SK-N-SH treated with all-trans-retinoic acid at 6 μM for 48 hours (cell line): ENCODE results near the gene FCRLB.

Source experiments
- ATAC-seq: fragments of 200-7000 bp; cut with Tn5 transposase; 3 replicates; pipeline ENCODE4 v1.9.1; 2020; ENCODE audit warnings: mild to moderate bottlenecking, moderate library complexity
- ARNTL ChIP-seq: fragments of 450-650 bp; formaldehyde crosslinking; IDR thresholded peaks from 2 replicates; pipeline ENCODE4 v1.5.0; 2020; ENCODE audit warnings: low read depth, mild to moderate bottlenecking, moderate library complexity, borderline replicate concordance
- BACH2 ChIP-seq: fragments of 250-450 bp; sonication (Bioruptor Pico); IDR thresholded peaks from 2 replicates; pipeline ENCODE4 v1.9.0; 2021; ENCODE audit warnings: mild to moderate bottlenecking, borderline replicate concordance
- CSDC2 ChIP-seq: fragments of 250-450 bp; sonication (Bioruptor Pico); IDR thresholded peaks from 2 replicates; pipeline ENCODE4 v1.5.0; 2020; ENCODE audit warnings: mild to moderate bottlenecking, moderate library complexity
- ESRRG ChIP-seq: fragments of 250-450 bp; sonication (Bioruptor Pico); IDR thresholded peaks from 2 replicates; pipeline ENCODE4 v1.6.1; 2021; ENCODE audit warnings: mild to moderate bottlenecking
- GLIS3 ChIP-seq: fragments of 250-450 bp; sonication (Bioruptor Pico); IDR thresholded peaks from 2 replicates; pipeline ENCODE4 v1.5.0; 2020; ENCODE audit warnings: mild to moderate bottlenecking, moderate library complexity
- ISL1 ChIP-seq: fragments of 250-450 bp; sonication (Bioruptor Pico); IDR thresholded peaks from 2 replicates; pipeline ENCODE4 v2.1.2; 2022; ENCODE audit warnings: mild to moderate bottlenecking, moderate library complexity
- OSR1 ChIP-seq: fragments of 250-450 bp; sonication (Bioruptor Pico); IDR thresholded peaks from 2 replicates; pipeline ENCODE4 v1.8.0; 2022; ENCODE audit warnings: moderate library complexity, mild to moderate bottlenecking, inconsistent platforms
- PPARA ChIP-seq: fragments of 250-450 bp; sonication (Bioruptor Pico); IDR thresholded peaks from 2 replicates; pipeline ENCODE4 v1.5.0; 2020; ENCODE audit warnings: mild to moderate bottlenecking, borderline replicate concordance
- RARB ChIP-seq: fragments of 250-450 bp; sonication (Bioruptor Pico); IDR thresholded peaks from 2 replicates; pipeline ENCODE4 v1.8.0; 2021; ENCODE audit warnings: mild to moderate bottlenecking, moderate library complexity
- SNAI2 ChIP-seq: fragments of 250-450 bp; sonication (Bioruptor Pico); IDR thresholded peaks from 2 replicates; pipeline ENCODE4 v1.5.0; 2020; ENCODE audit warnings: mild to moderate bottlenecking, moderate library complexity
- TCF4 ChIP-seq: fragments of 250-450 bp; sonication (Bioruptor Pico); IDR thresholded peaks from 2 replicates; pipeline ENCODE4 v1.8.0; 2021; ENCODE audit warnings: mild to moderate bottlenecking, moderate library complexity, borderline replicate concordance
- TOX ChIP-seq: fragments of 250-450 bp; sonication (Bioruptor Pico); IDR thresholded peaks from 2 replicates; pipeline ENCODE4 v1.8.0; 2021; ENCODE audit warnings: mild to moderate bottlenecking, moderate library complexity, borderline replicate concordance
- ZC3H10 ChIP-seq: fragments of 250-450 bp; sonication (Bioruptor Pico); IDR thresholded peaks from 2 replicates; pipeline ENCODE4 v1.5.1; 2021; ENCODE audit warnings: mild to moderate bottlenecking, moderate library complexity
- ZFP3 ChIP-seq: fragments of 250-450 bp; sonication (Bioruptor Pico); IDR thresholded peaks from 2 replicates; pipeline ENCODE4 v1.5.0; 2020; ENCODE audit warnings: mild to moderate bottlenecking, moderate library complexity
- ZNF565 ChIP-seq: fragments of 450-650 bp; formaldehyde crosslinking; conservative IDR thresholded peaks from 2 replicates; pipeline ENCODE4 v1.5.0; 2020; ENCODE audit warnings: low read depth, mild to moderate bottlenecking, moderate library complexity
- ZNF70 ChIP-seq: fragments of 450-650 bp; formaldehyde crosslinking; IDR thresholded peaks from 2 replicates; pipeline ENCODE4 v1.5.0; 2020; ENCODE audit warnings: mild to moderate bottlenecking, moderate library complexity
- ZNF8 ChIP-seq: fragments of 450-650 bp; formaldehyde crosslinking; IDR thresholded peaks from 2 replicates; pipeline ENCODE4 v1.5.0; 2020; ENCODE audit warnings: mild to moderate bottlenecking, moderate library complexity
- TF ChIP-seq, protein P1 (sequence below): fragments of 250-450 bp; sonication (Bioruptor Pico); IDR thresholded peaks from 2 replicates; pipeline ENCODE4 v1.5.1; 2020; ENCODE audit warnings: low read depth, mild to moderate bottlenecking, moderate library complexity
- TF ChIP-seq, protein P2 (sequence below): fragments of 250-450 bp; sonication (Bioruptor Pico); IDR thresholded peaks from 2 replicates; pipeline ENCODE4 v1.5.1; 2021; ENCODE audit warnings: mild to moderate bottlenecking, moderate library complexity
- TF ChIP-seq, protein P3 (sequence below): fragments of 250-450 bp; sonication (Bioruptor Pico); IDR thresholded peaks from 2 replicates; pipeline ENCODE4 v1.8.0; 2020; ENCODE audit warnings: mild to moderate bottlenecking, moderate library complexity, borderline replicate concordance
- TF ChIP-seq, protein P4 (sequence below): fragments of 250-450 bp; sonication (Bioruptor Pico); IDR thresholded peaks from 2 replicates; pipeline ENCODE4 v1.8.0; 2021; ENCODE audit warnings: low read depth, mild to moderate bottlenecking, moderate library complexity, borderline replicate concordance
- TF ChIP-seq, protein P5 (sequence below): fragments of 250-450 bp; sonication (Bioruptor Pico); IDR thresholded peaks from 2 replicates; pipeline ENCODE4 v1.5.0; 2020; ENCODE audit warnings: mild to moderate bottlenecking, moderate library complexity

FCRLB gene

DNA sequence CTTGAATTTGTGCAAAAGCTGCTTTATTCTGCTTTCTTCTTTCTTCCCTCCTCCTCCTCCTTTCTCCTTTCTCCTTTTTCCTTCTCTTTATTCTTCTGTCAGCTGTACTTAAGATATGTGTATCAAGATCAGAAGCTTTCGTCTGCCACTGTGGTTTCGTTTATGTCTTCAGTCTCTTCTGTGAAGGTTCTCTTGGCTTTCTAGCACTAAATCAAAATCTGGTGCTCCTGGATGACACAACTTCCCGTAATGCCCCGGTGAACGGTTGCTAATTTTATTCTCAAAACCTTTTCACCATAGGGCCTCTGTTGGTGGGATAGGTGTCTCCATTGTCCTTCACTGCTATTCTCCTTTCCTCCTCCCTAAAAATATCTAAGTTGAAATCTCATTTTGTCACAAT lies 49.8 kb downstream of the FCRLB start:
- TF ChIP-seq PPARA (CRISPR knock-in tag) (no peak), TCF4 (CRISPR knock-in tag) (no peak), TOX (CRISPR knock-in tag) (no peak), OSR1 (CRISPR knock-in tag) (no peak), ZNF565 (no peak), SNAI2 (no peak), ESRRG (CRISPR knock-in tag) (no peak), RARB (CRISPR knock-in tag) (no peak), ZC3H10 (CRISPR knock-in tag) (no peak), ZFP3 (CRISPR knock-in tag) (no peak), CSDC2 (CRISPR knock-in tag) (no peak), ARNTL (no peak), ISL1 (CRISPR knock-in tag) (no peak), ZNF70 (CRISPR knock-in tag) (no peak)
- TF ChIP-seq, protein P1, sequence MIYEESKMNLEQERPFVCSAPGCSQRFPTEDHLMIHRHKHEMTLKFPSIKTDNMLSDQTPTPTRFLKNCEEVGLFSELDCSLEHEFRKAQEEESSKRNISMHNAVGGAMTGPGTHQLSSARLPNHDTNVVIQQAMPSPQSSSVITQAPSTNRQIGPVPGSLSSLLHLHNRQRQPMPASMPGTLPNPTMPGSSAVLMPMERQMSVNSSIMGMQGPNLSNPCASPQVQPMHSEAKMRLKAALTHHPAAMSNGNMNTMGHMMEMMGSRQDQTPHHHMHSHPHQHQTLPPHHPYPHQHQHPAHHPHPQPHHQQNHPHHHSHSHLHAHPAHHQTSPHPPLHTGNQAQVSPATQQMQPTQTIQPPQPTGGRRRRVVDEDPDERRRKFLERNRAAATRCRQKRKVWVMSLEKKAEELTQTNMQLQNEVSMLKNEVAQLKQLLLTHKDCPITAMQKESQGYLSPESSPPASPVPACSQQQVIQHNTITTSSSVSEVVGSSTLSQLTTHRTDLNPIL: no peak

DNA sequence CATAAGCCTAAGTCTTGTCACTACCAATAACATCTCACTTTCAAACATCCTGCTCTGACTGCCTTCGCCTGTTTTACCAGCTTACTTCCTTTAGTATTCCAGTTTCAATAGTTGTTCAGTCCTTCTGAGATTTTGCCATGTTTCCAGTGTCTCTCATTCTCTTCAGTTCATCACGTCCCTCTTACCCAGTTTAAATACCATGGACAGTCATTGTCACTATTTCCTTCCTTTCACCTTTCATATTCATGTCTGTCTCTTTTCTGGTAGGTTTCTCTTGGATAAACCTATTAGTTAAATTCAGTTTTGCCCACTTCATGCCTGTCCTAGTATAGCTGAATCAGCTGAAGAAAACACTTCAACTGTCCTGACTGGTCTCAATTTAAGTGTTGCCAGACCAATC lies 50.6 kb downstream of the FCRLB start:
- TF ChIP-seq ZNF565 (no peak), ARNTL (no peak), PPARA (CRISPR knock-in tag) (no peak), ZNF70 (CRISPR knock-in tag) (no peak), ZNF8 (CRISPR knock-in tag) (no peak), TOX (CRISPR knock-in tag) (no peak), ESRRG (CRISPR knock-in tag) (no peak), ZFP3 (CRISPR knock-in tag) (no peak)
- TF ChIP-seq, protein P2, sequence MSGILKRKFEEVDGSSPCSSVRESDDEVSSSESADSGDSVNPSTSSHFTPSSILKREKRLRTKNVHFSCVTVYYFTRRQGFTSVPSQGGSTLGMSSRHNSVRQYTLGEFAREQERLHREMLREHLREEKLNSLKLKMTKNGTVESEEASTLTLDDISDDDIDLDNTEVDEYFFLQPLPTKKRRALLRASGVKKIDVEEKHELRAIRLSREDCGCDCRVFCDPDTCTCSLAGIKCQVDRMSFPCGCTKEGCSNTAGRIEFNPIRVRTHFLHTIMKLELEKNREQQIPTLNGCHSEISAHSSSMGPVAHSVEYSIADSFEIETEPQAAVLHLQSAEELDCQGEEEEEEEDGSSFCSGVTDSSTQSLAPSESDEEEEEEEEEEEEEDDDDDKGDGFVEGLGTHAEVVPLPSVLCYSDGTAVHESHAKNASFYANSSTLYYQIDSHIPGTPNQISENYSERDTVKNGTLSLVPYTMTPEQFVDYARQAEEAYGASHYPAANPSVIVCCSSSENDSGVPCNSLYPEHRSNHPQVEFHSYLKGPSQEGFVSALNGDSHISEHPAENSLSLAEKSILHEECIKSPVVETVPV (CRISPR knock-in tag): no peak
- TF ChIP-seq, protein P3, sequence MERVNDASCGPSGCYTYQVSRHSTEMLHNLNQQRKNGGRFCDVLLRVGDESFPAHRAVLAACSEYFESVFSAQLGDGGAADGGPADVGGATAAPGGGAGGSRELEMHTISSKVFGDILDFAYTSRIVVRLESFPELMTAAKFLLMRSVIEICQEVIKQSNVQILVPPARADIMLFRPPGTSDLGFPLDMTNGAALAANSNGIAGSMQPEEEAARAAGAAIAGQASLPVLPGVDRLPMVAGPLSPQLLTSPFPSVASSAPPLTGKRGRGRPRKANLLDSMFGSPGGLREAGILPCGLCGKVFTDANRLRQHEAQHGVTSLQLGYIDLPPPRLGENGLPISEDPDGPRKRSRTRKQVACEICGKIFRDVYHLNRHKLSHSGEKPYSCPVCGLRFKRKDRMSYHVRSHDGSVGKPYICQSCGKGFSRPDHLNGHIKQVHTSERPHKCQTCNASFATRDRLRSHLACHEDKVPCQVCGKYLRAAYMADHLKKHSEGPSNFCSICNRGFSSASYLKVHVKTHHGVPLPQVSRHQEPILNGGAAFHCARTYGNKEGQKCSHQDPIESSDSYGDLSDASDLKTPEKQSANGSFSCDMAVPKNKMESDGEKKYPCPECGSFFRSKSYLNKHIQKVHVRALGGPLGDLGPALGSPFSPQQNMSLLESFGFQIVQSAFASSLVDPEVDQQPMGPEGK (CRISPR knock-in tag): no peak
- TF ChIP-seq, protein P4, sequence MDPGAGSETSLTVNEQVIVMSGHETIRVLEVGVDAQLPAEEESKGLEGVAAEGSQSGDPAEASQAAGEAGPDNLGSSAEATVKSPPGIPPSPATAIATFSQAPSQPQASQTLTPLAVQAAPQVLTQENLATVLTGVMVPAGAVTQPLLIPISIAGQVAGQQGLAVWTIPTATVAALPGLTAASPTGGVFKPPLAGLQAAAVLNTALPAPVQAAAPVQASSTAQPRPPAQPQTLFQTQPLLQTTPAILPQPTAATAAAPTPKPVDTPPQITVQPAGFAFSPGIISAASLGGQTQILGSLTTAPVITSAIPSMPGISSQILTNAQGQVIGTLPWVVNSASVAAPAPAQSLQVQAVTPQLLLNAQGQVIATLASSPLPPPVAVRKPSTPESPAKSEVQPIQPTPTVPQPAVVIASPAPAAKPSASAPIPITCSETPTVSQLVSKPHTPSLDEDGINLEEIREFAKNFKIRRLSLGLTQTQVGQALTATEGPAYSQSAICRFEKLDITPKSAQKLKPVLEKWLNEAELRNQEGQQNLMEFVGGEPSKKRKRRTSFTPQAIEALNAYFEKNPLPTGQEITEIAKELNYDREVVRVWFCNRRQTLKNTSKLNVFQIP: no peak
- ATAC-seq: no peak

More for the DNA sequence above, 49.8 kb downstream of the FCRLB start:
- ATAC-seq: no peak

DNA sequence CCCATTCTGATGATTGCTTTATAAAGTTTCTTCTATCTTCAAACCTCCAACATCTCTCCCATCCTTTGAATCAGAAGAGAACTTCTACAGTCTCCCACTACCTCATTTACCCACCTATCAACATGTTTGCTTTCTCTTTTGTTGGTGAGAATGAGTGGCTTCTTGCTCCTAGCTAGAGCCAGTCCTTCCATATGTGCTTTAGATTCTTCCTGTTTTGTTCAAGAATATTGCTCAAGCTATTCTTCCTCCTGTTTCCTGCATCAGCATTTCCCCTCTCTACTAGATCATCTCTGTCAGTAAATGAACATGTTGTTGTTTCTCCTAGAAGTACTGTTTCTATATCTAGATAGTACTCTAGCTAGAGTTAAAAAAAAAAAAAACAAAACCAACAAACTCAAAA lies 51.1 kb downstream of the FCRLB start:
- TF ChIP-seq GLIS3: no peak
- ATAC-seq: no peak

DNA sequence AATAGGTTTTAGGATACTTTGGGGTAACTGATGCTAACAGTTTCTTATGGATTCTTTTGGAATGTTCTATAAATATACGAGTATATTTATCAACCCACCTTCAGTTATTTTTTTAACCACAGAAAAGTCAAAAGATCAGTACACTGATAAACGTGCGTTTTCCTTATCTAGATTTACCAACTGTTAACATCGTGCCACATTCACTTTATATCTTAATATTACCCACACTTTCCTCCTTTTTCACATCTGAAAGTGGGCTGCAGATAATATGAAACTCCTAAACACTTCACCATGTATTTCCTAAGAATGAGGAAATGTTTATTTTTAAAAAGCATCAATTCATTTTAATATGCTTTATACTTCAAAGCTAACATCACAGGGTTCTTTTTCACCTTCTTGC lies 52.4 kb downstream of the FCRLB start:
- no peak for ATAC-seq
- TF ChIP-seq, protein P5, sequence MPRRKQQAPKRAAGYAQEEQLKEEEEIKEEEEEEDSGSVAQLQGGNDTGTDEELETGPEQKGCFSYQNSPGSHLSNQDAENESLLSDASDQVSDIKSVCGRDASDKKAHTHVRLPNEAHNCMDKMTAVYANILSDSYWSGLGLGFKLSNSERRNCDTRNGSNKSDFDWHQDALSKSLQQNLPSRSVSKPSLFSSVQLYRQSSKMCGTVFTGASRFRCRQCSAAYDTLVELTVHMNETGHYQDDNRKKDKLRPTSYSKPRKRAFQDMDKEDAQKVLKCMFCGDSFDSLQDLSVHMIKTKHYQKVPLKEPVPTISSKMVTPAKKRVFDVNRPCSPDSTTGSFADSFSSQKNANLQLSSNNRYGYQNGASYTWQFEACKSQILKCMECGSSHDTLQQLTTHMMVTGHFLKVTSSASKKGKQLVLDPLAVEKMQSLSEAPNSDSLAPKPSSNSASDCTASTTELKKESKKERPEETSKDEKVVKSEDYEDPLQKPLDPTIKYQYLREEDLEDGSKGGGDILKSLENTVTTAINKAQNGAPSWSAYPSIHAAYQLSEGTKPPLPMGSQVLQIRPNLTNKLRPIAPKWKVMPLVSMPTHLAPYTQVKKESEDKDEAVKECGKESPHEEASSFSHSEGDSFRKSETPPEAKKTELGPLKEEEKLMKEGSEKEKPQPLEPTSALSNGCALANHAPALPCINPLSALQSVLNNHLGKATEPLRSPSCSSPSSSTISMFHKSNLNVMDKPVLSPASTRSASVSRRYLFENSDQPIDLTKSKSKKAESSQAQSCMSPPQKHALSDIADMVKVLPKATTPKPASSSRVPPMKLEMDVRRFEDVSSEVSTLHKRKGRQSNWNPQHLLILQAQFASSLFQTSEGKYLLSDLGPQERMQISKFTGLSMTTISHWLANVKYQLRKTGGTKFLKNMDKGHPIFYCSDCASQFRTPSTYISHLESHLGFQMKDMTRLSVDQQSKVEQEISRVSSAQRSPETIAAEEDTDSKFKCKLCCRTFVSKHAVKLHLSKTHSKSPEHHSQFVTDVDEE (CRISPR knock-in tag): no peak
- TF ChIP-seq CSDC2 (CRISPR knock-in tag) (no peak), ISL1 (CRISPR knock-in tag) (no peak), ESRRG (CRISPR knock-in tag) (no peak), ZC3H10 (CRISPR knock-in tag) (no peak), RARB (CRISPR knock-in tag) (no peak), ZNF565 (no peak), TCF4 (CRISPR knock-in tag) (no peak), SNAI2 (no peak), BACH2 (CRISPR knock-in tag) (no peak), ZNF70 (CRISPR knock-in tag) (no peak), OSR1 (CRISPR knock-in tag) (no peak)
- TF ChIP-seq, protein P3 (CRISPR knock-in tag): no peak
- TF ChIP-seq, protein P1: no peak
